Measurements from ENCODE around the gene UBE3B.

DNA sequence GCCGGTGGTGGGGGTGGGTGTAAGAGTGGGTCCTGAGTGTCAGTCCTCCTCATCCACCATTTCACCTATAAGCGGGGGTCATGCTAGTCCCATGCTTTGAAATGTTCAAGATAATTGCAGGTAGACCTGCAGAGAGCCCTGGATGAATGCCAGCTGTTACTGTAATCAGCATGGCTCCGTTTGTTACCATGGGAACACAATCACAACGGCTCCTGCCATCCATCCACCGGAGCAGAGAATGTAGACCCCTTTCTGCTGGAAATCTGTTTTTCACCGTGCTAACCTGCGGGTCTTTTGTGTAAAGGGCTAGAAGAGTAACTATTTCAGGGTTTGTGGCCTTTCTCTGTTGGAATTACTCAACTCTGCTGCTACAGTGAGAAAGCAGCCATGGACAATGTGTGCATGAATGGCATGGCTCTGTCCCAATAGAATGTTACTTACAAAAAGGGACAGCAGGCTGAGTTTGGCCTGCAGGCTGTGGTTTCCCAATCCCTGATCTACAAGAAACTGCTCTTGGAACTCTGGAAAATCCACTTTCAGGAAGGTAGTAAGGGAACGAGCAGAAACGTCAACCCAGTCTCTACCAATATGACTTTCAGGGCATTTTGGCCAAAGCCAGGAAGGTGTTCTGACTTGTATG lies 36.5 kb upstream of the UBE3B start:
- TF ChIP-seq TSHZ2 (CRISPR knock-in tag; IDR thresholded peaks at IDR 0.05), result no peak
- TF ChIP-seq ZFP3 (CRISPR knock-in tag; IDR thresholded peaks at IDR 0.05), result no peak
- TF ChIP-seq RARB (CRISPR knock-in tag; IDR thresholded peaks at IDR 0.05), result no peak
- TF ChIP-seq ZC3H10 (CRISPR knock-in tag; IDR thresholded peaks at IDR 0.05), result no peak
- TF ChIP-seq ARNTL (CRISPR knock-in tag; IDR thresholded peaks at IDR 0.05; ENCODE audit: borderline replicate concordance, low read depth), result no peak
- no peak for TF ChIP-seq ZNF565 (CRISPR knock-in tag; conservative IDR thresholded peaks at IDR 0.05; ENCODE audit: low read depth)
- TF ChIP-seq, protein P1, sequence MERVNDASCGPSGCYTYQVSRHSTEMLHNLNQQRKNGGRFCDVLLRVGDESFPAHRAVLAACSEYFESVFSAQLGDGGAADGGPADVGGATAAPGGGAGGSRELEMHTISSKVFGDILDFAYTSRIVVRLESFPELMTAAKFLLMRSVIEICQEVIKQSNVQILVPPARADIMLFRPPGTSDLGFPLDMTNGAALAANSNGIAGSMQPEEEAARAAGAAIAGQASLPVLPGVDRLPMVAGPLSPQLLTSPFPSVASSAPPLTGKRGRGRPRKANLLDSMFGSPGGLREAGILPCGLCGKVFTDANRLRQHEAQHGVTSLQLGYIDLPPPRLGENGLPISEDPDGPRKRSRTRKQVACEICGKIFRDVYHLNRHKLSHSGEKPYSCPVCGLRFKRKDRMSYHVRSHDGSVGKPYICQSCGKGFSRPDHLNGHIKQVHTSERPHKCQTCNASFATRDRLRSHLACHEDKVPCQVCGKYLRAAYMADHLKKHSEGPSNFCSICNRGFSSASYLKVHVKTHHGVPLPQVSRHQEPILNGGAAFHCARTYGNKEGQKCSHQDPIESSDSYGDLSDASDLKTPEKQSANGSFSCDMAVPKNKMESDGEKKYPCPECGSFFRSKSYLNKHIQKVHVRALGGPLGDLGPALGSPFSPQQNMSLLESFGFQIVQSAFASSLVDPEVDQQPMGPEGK (CRISPR knock-in tag; IDR thresholded peaks at IDR 0.05; ENCODE audit: borderline replicate concordance), result no peak
- TF ChIP-seq ISL1 (CRISPR knock-in tag; IDR thresholded peaks at IDR 0.05), result no peak

All from SK-N-SH treated with all-trans-retinoic acid at 6 μM for 48 hours (cell line).